H9 (cell line): ENCODE data around the gene HSH2D. TPM values are rescaled to one million over a fixed set of nuclear protein-coding genes. Genes with fewer than 3 reads are reported as not detected.
A peak's percentile ranks its signal among the peaks of the same experiment; 100 is the strongest.

ENCODE experiments used
- DNase-seq: peaks from one replicate; pipeline ENCODE4 v3.0.0-alpha.2; 2017
- H2AFZ ChIP-seq: one replicate; pipeline ENCODE4 v1.6.1; 2013; ENCODE audit warnings: mild to moderate bottlenecking, low read length, control low read depth, moderate library complexity
- H2AK5ac ChIP-seq: 2 replicates; pipeline ENCODE4 v1.6.1; 2013; ENCODE audit warnings: low read length, control low read depth, mixed read lengths; ENCODE audit not compliant: insufficient read length
- H2BK120ac ChIP-seq: one replicate; pipeline ENCODE4 v1.6.1; 2013; ENCODE audit warnings: low read depth, mild to moderate bottlenecking, low read length, control low read depth, inconsistent platforms; ENCODE audit not compliant: poor library complexity, severe bottlenecking
- H2BK12ac ChIP-seq: 2 replicates; pipeline ENCODE4 v1.6.1; 2013; ENCODE audit warnings: low read length, control low read depth, mixed read lengths, low read depth; ENCODE audit not compliant: insufficient read length
- H2BK15ac ChIP-seq: 2 replicates; pipeline ENCODE4 v1.6.1; 2013; ENCODE audit warnings: low read depth, low read length, control low read depth
- H2BK20ac ChIP-seq: one replicate; pipeline ENCODE4 v1.6.1; 2013; ENCODE audit warnings: low read depth, mild to moderate bottlenecking, low read length, control low read depth, inconsistent platforms; ENCODE audit not compliant: poor library complexity, severe bottlenecking
- H2BK5ac ChIP-seq: 2 replicates; pipeline ENCODE4 v1.6.1; 2013; ENCODE audit warnings: low read length, control low read depth, mixed read lengths; ENCODE audit not compliant: insufficient read length
- H3K14ac ChIP-seq: 2 replicates; pipeline ENCODE4 v1.6.1; 2013; ENCODE audit warnings: low read length, control low read depth; ENCODE audit not compliant: insufficient read depth
- H3K18ac ChIP-seq: 2 replicates; pipeline ENCODE4 v1.6.1; 2013; ENCODE audit warnings: low read depth, mild to moderate bottlenecking, mixed read lengths, low read length, control low read depth; ENCODE audit not compliant: insufficient read length
- H3K23ac ChIP-seq: 2 replicates; pipeline ENCODE4 v1.6.1; 2013; ENCODE audit warnings: low read length, control low read depth, mixed read lengths, low read depth; ENCODE audit not compliant: insufficient read length
- H3K23me2 ChIP-seq: 2 replicates; pipeline ENCODE4 v1.6.1; 2013; ENCODE audit warnings: low read depth, mild to moderate bottlenecking, mixed read lengths, low read length, control low read depth; ENCODE audit not compliant: insufficient read length, poor library complexity, severe bottlenecking
- H3K27ac ChIP-seq: 2 replicates; pipeline ENCODE4 v1.5.1; 2013; ENCODE audit warnings: low read length, control low read depth, mixed read lengths, low read depth; ENCODE audit not compliant: insufficient read length
- H3K27me3 ChIP-seq: 2 replicates; pipeline ENCODE4 v1.6.1; 2013; ENCODE audit warnings: low read length, control low read depth, inconsistent platforms; ENCODE audit not compliant: insufficient read depth
- H3K4ac ChIP-seq: 2 replicates; pipeline ENCODE4 v1.6.1; 2013; ENCODE audit warnings: low read depth, mild to moderate bottlenecking, control low read depth, inconsistent platforms, low read length, moderate library complexity
- H3K4me1 ChIP-seq: 2 replicates; pipeline ENCODE4 v1.6.1; 2013; ENCODE audit warnings: low read length, control low read depth, inconsistent platforms; ENCODE audit not compliant: insufficient read depth
- H3K4me2 ChIP-seq: 2 replicates; pipeline ENCODE4 v1.6.1; 2013; ENCODE audit warnings: low read length, control low read depth, mixed read lengths; ENCODE audit not compliant: insufficient read length, insufficient read depth
- H3K56ac ChIP-seq: 2 replicates; pipeline ENCODE4 v1.6.1; 2013; ENCODE audit warnings: low read depth, mild to moderate bottlenecking, mixed read lengths, low read length, control low read depth; ENCODE audit not compliant: insufficient read length
- H3K79me1 ChIP-seq: 2 replicates; pipeline ENCODE4 v1.6.1; 2013; ENCODE audit warnings: low read depth, mild to moderate bottlenecking, moderate library complexity, low read length, control low read depth, inconsistent platforms; ENCODE audit not compliant: insufficient read depth, poor library complexity, severe bottlenecking
- H3K79me2 ChIP-seq: 2 replicates; pipeline ENCODE4 v1.6.1; 2013; ENCODE audit warnings: low read length, control low read depth, inconsistent platforms; ENCODE audit not compliant: insufficient read depth
- H3K9ac ChIP-seq: 2 replicates; pipeline ENCODE4 v1.6.1; 2013; ENCODE audit warnings: low read length, control low read depth, mixed read lengths; ENCODE audit not compliant: insufficient read length; ENCODE audit errors: extremely low read depth
- H3K9me3 ChIP-seq: one replicate; pipeline ENCODE4 v1.6.1; 2013; ENCODE audit warnings: low read depth, low read length, inconsistent platforms; ENCODE audit not compliant: control insufficient read depth
- H3T11ph ChIP-seq: one replicate; pipeline ENCODE4 v1.6.1; 2013; ENCODE audit warnings: mild to moderate bottlenecking, low read length, control low read depth, inconsistent platforms
- H4K20me1 ChIP-seq: one replicate; pipeline ENCODE4 v1.6.1; 2013; ENCODE audit not compliant: control insufficient read depth, insufficient read length, insufficient read depth
- H4K5ac ChIP-seq: 2 replicates; pipeline ENCODE4 v1.6.1; 2013; ENCODE audit warnings: low read depth, mild to moderate bottlenecking, mixed read lengths, low read length, control low read depth; ENCODE audit not compliant: insufficient read length
- H4K8ac ChIP-seq: replicated peaks from 2 replicates; pipeline ENCODE4 v1.6.1; 2013; ENCODE audit warnings: low read length, control low read depth, mixed read lengths, low read depth; ENCODE audit not compliant: insufficient read length
- H4K91ac ChIP-seq: 2 replicates; pipeline ENCODE4 v1.6.1; 2013; ENCODE audit warnings: low read depth, mild to moderate bottlenecking, moderate library complexity, mixed read lengths, low read length, control low read depth; ENCODE audit not compliant: insufficient read length
- H3K27ac Mint-ChIP-seq, 3 experiments: 2 replicates in 2 of 3; 3 replicates in 1 of 3; pipeline ENCODE4 v1.8.0; 2020 to 2021; ENCODE audit warnings: mixed read lengths in 3 of 3, mild to moderate bottlenecking in 1 of 3, moderate library complexity in 1 of 3
- H3K27me3 Mint-ChIP-seq: 2 replicates; pipeline ENCODE4 v1.8.0; 2021; ENCODE audit warnings: low read depth, mild to moderate bottlenecking, moderate library complexity, mixed read lengths
- H3K36me3 Mint-ChIP-seq, 3 experiments: 2 replicates in 2 of 3; 3 replicates in 1 of 3; pipeline ENCODE4 v1.8.0; 2020 to 2021; ENCODE audit warnings: low read depth in 3 of 3, mixed read lengths in 3 of 3; ENCODE audit not compliant: insufficient read depth in 1 of 3
- H3K4me1 Mint-ChIP-seq, 2 experiments: 2 replicates each; pipeline ENCODE4 v1.8.0; 2020; ENCODE audit warnings: mixed read lengths in 2 of 2
- H3K4me3 Mint-ChIP-seq, 2 experiments: 2 replicates in 1 of 2; 3 replicates in 1 of 2; pipeline ENCODE4 v1.8.0; 2020 to 2021; ENCODE audit warnings: mild to moderate bottlenecking in 2 of 2, mixed read lengths in 2 of 2, moderate library complexity in 1 of 2
- H3K9me3 Mint-ChIP-seq, 2 experiments: 2 replicates in 1 of 2; 3 replicates in 1 of 2; pipeline ENCODE4 v1.8.0; 2020; ENCODE audit warnings: mild to moderate bottlenecking in 2 of 2, mixed read lengths in 2 of 2, moderate library complexity in 1 of 2
- WGBS: extraction: QIAGEN DNeasy Blood & Tissue Kit; methylation state at CpG from one replicate; pipeline ENCODE4 v1.1.7; 2013; ENCODE audit warnings: missing lambda C conversion rate, low lambda C conversion rate, mixed read lengths; ENCODE audit not compliant: insufficient read length; ENCODE audit errors: extremely low coverage; 5-methylcytosine and 5-hydroxymethylcytosine counted together
- total RNA-seq: library from RNA; stranded (reverse); gene quantifications from 2 replicates; pipeline ENCODE4 v1.2.1, GENCODE V29; 2021
- TF ChIP-seq, protein P1 (sequence below): fragments of 200-600 bp; sonication (generic); conservative IDR thresholded peaks from 3 replicates; pipeline ENCODE4 v1.8.0; 2021; ENCODE audit warnings: antibody characterized with exemption, mild to moderate bottlenecking

Gene HSH2D
- total RNA-seq, 1 experiment from 2014 or later: 2.3 TPM

DNA sequence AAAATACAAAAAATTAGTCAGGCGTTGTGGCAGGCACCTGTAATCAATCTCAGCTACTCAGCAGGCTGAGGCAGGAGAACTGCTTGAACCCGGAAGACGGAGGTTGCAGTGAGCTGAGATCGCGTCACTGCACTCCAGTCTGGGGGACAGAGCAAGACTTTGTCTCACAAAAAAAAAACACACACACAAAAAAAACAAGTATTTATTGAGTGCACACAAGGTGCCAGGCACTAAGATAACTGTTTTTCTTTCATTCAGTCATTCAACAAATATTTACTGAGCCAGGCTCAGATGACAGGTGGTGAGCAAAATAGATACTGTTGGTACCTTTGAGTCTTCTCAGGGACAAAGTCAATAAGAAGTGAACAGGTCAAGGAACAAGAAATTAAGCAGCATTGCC lies 23.6 kb downstream of the HSH2D start:
- TF ChIP-seq, protein P1, sequence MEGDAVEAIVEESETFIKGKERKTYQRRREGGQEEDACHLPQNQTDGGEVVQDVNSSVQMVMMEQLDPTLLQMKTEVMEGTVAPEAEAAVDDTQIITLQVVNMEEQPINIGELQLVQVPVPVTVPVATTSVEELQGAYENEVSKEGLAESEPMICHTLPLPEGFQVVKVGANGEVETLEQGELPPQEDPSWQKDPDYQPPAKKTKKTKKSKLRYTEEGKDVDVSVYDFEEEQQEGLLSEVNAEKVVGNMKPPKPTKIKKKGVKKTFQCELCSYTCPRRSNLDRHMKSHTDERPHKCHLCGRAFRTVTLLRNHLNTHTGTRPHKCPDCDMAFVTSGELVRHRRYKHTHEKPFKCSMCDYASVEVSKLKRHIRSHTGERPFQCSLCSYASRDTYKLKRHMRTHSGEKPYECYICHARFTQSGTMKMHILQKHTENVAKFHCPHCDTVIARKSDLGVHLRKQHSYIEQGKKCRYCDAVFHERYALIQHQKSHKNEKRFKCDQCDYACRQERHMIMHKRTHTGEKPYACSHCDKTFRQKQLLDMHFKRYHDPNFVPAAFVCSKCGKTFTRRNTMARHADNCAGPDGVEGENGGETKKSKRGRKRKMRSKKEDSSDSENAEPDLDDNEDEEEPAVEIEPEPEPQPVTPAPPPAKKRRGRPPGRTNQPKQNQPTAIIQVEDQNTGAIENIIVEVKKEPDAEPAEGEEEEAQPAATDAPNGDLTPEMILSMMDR: no peak
- no peaks in the 10 kb centered on the region for H3K36me3 Mint-ChIP-seq

More for the DNA sequence above, 23.6 kb downstream of the HSH2D start:
- H3K79me1 ChIP-seq: no peaks in the 10 kb centered on the region
- no peaks in the 10 kb centered on the region for H3K9me3 ChIP-seq
- H2BK12ac ChIP-seq: no peak overlapping the region
- H2AK5ac ChIP-seq: no peak overlapping the region
- H4K91ac ChIP-seq: no peak overlapping the region
- no peak overlapping the region for H3K18ac ChIP-seq
- Mint-ChIP-seq H3K27me3 (peaks cover 1% of the 10 kb centered on the region; the same call in 1 of the 2 replicates), H3K4me1 (no peaks in the 10 kb centered on the region), H3K9me3 (peaks cover 0 to 7% of the 10 kb centered on the region in 2 experiments; a peak in 1 of 5 replicates), H3K27ac (0 out of 7 replicates have a peak overlapping the region, but pooled peaks of 1 of the 3 experiments have one; percentile 9), H3K4me3 (no peak overlapping the region)
- no peak overlapping the region for H3T11ph ChIP-seq
- no peak overlapping the region for H3K4ac ChIP-seq
- no peak overlapping the region for H3K4me2 ChIP-seq
- H3K23ac ChIP-seq: no peak overlapping the region
- no peaks in the 10 kb centered on the region for H4K20me1 ChIP-seq
- no peak overlapping the region for H3K9ac ChIP-seq
- H2AFZ ChIP-seq: no peak overlapping the region
- no peak overlapping the region for H2BK20ac ChIP-seq
- H4K5ac ChIP-seq: no peak overlapping the region
- H3K23me2 ChIP-seq: no peaks in the 10 kb centered on the region
- H3K79me2 ChIP-seq: no peaks in the 10 kb centered on the region
- no peak overlapping the region for H4K8ac ChIP-seq
- WGBS: no CpG with 5 or more reads among the region's 5 CpGs
- H3K27ac ChIP-seq: no peak overlapping the region
- H3K56ac ChIP-seq: no peak overlapping the region
- H2BK5ac ChIP-seq: no peak overlapping the region
- no peak for DNase-seq
- H3K27me3 ChIP-seq: no peaks in the 10 kb centered on the region
- H3K14ac ChIP-seq: no peak overlapping the region
- H2BK15ac ChIP-seq: no peak overlapping the region
- no peak overlapping the region for H2BK120ac ChIP-seq
- H3K4me1 ChIP-seq: no peaks in the 10 kb centered on the region
